CD8-positive, alpha-beta memory T cell (primary cell): ENCODE data around the gene PSEN1. TPM values are rescaled to one million over a fixed set of nuclear protein-coding genes. Genes with fewer than 3 reads are reported as not detected.
A peak's percentile ranks its signal among the peaks of the same experiment; 100 is the strongest.

Experiments
- CTCF ChIA-PET: fragments of 350-600 bp; sonication (Branson Sonifier 250); formaldehyde crosslinking; loops from one replicate; lab custom pipeline; 2021; ENCODE audit warnings: antibody characterized with exemption; lab: Charles Lee
- POLR2A ChIA-PET: fragments of 350-600 bp; sonication (Branson Sonifier 250); formaldehyde crosslinking; loops from one replicate; lab custom pipeline; 2021; ENCODE audit warnings: antibody characterized with exemption; lab: Charles Lee
- DNase-seq, 5 donors: peaks; one replicate each; pipeline versions ENCODE4 v3.0.0 to v3.0.0-alpha.2; 2020 to 2022; ENCODE audit warnings: mixed read lengths in 1 of 5
- H3K27ac ChIP-seq: one replicate; pipeline ENCODE4 v1.7.0; 2013; ENCODE audit warnings: low read depth, mild to moderate bottlenecking, low read length, moderate library complexity
- H3K27me3 ChIP-seq: 2 replicates; pipeline ENCODE4 v1.7.0; 2013; ENCODE audit warnings: low read length, mild to moderate bottlenecking; ENCODE audit not compliant: insufficient read depth, poor library complexity, severe bottlenecking
- H3K36me3 ChIP-seq: 2 replicates; pipeline ENCODE4 v1.7.0; 2013; ENCODE audit warnings: mild to moderate bottlenecking, low read length, moderate library complexity; ENCODE audit not compliant: insufficient read depth
- H3K4me1 ChIP-seq: 2 replicates; pipeline ENCODE4 v1.7.0; 2013; ENCODE audit warnings: mild to moderate bottlenecking, low read length, moderate library complexity; ENCODE audit not compliant: insufficient read depth
- H3K4me3 ChIP-seq: 2 replicates; pipeline ENCODE4 v1.7.0; 2013; ENCODE audit warnings: mild to moderate bottlenecking, low read length
- H3K9me3 ChIP-seq: 2 replicates; pipeline ENCODE4 v1.7.0; 2013; ENCODE audit warnings: mild to moderate bottlenecking, low read length
- H3K27ac Mint-ChIP-seq, 8 donors: one replicate each; pipeline ENCODE4 v1.8.0; 2020 to 2021; ENCODE audit warnings: mixed read lengths in 8 of 8, mild to moderate bottlenecking in 6 of 8, inconsistent platforms in 3 of 8, moderate library complexity in 3 of 8
- H3K27me3 Mint-ChIP-seq, 2 donors: one replicate each; pipeline ENCODE4 v1.8.0; 2020 to 2021; ENCODE audit warnings: mixed read lengths in 2 of 2, mild to moderate bottlenecking in 1 of 2, moderate library complexity in 1 of 2
- H3K36me3 Mint-ChIP-seq, 3 donors: one replicate each; pipeline ENCODE4 v1.8.0; 2020 to 2021; ENCODE audit warnings: mixed read lengths in 3 of 3, inconsistent platforms in 1 of 3, mild to moderate bottlenecking in 1 of 3
- H3K4me1 Mint-ChIP-seq, 3 donors: one replicate each; pipeline ENCODE4 v1.8.0; 2020 to 2021; ENCODE audit warnings: mixed read lengths in 3 of 3, inconsistent platforms in 1 of 3, mild to moderate bottlenecking in 1 of 3
- H3K4me3 Mint-ChIP-seq, 7 donors: one replicate each; pipeline ENCODE4 v1.8.0; 2020 to 2021; ENCODE audit warnings: mixed read lengths in 7 of 7, mild to moderate bottlenecking in 6 of 7, moderate library complexity in 4 of 7, inconsistent platforms in 2 of 7
- H3K9me3 Mint-ChIP-seq, 5 donors: one replicate each; pipeline ENCODE4 v1.8.0; 2020 to 2022; ENCODE audit warnings: mixed read lengths in 5 of 5, mild to moderate bottlenecking in 3 of 5, moderate library complexity in 2 of 5, inconsistent platforms in 1 of 5
- polyA plus RNA-seq: library from polyadenylated mRNA; unstranded; fragments of 300-500 nt; fragmentation: Illumina TruSeq; gene quantifications from one replicate; pipeline ENCODE4 v1.2.3, GENCODE V29; 2021
- total RNA-seq, 2 experiments: library from RNA; stranded (reverse); gene quantifications; one replicate each; pipeline ENCODE4 v1.2.3, GENCODE V29; 2021

Gene PSEN1
- total and polyA plus RNA-seq, 3 experiments from 2014 or later = 29.2 to 34.2 (median 31.7) TPM

- H3K27me3 Mint-ChIP-seq = no peaks in the 10 kb centered on the region
- H3K9me3 ChIP-seq = no peaks in the 10 kb centered on the region
- peaks cover 10 to 19% (median 11%) of the 10 kb centered on the region in 3 donors for H3K4me1 Mint-ChIP-seq
- no peaks in the 10 kb centered on the region for H3K27me3 ChIP-seq
- H3K4me3 Mint-ChIP-seq = no peak overlapping the region
- H3K27ac Mint-ChIP-seq = peak overlapping the region in 5 of 8 donors; percentile 3 to 68 (median 59)
- no peaks in the 10 kb centered on the region for H3K4me1 ChIP-seq
- ChIA-PET CTCF (no interaction called here), POLR2A (no interaction called here)
- H3K4me3 ChIP-seq = no peak overlapping the region
- no peak for DNase-seq
- H3K9me3 Mint-ChIP-seq = no peaks in the 10 kb centered on the region
- H3K27ac ChIP-seq = no peak overlapping the region
- peaks cover 10 to 83% (median 30%) of the 10 kb centered on the region in 3 donors for H3K36me3 Mint-ChIP-seq
- H3K36me3 ChIP-seq = peaks cover 62% of the 10 kb centered on the region
Measured at GRCh38 chr14:73116079-73116665, 20.1 kb upstream of the PSEN1 start.

- no peaks in the 10 kb centered on the region for H3K27me3 ChIP-seq
- H3K27ac ChIP-seq = no peak overlapping the region
- H3K36me3 Mint-ChIP-seq = peaks cover 0 to 61% (median 15%) of the 10 kb centered on the region in 3 donors
- peaks cover 15% of the 10 kb centered on the region for H3K36me3 ChIP-seq
- DNase-seq = no peak
- no peaks in the 10 kb centered on the region for H3K4me1 Mint-ChIP-seq
- H3K9me3 Mint-ChIP-seq = no peaks in the 10 kb centered on the region
- H3K4me3 ChIP-seq = no peak overlapping the region
- H3K27me3 Mint-ChIP-seq = no peaks in the 10 kb centered on the region
- CTCF ChIA-PET = no interaction called here
- POLR2A ChIA-PET = interaction anchor here (0.7 kb wide), 1 partner anchor 665 kb away, joined by 4 read pairs; no protein-coding TSS in a partner anchor
- H3K9me3 ChIP-seq = no peaks in the 10 kb centered on the region
- no peak overlapping the region for H3K4me3 Mint-ChIP-seq
- H3K27ac Mint-ChIP-seq = peak overlapping the region in 2 of 8 donors; percentile 29 to 42
- no peaks in the 10 kb centered on the region for H3K4me1 ChIP-seq
Measured at GRCh38 chr14:73124180-73124894, 12.0 kb upstream of the PSEN1 start.

GRCh38 chr14:73125169-73125588 is 11.1 kb upstream of the PSEN1 start:
- no peak overlapping the region for H3K4me3 ChIP-seq
- H3K36me3 ChIP-seq = peaks cover 8% of the 10 kb centered on the region
- ChIA-PET POLR2A (interaction anchor here (1.3 kb wide), 1 partner anchor 11 kb away, joined by 4 read pairs; the partner anchor contains the start of gene PSEN1), CTCF (no interaction called here)
- H3K27ac ChIP-seq = no peak overlapping the region
- Mint-ChIP-seq H3K4me1 (no peaks in the 10 kb centered on the region), H3K27ac (peak overlapping the region in 2 of 8 donors; percentile 4 to 6), H3K4me3 (no peak overlapping the region), H3K27me3 (no peaks in the 10 kb centered on the region), H3K9me3 (no peaks in the 10 kb centered on the region), H3K36me3 (peaks cover 0 to 52% (median 8%) of the 10 kb centered on the region in 3 donors)
- no peaks in the 10 kb centered on the region for H3K4me1 ChIP-seq
- DNase-seq = no peak
- H3K9me3 ChIP-seq = no peaks in the 10 kb centered on the region
- H3K27me3 ChIP-seq = no peaks in the 10 kb centered on the region

- Histone ChIP-seq H3K9me3 (no peaks in the 10 kb centered on the region), H3K27me3 (no peaks in the 10 kb centered on the region), H3K36me3 (peaks cover 2% of the 10 kb centered on the region), H3K4me3 (no peak overlapping the region), H3K4me1 (no peaks in the 10 kb centered on the region), H3K27ac (no peak overlapping the region)
- peak overlapping the region in 1 of 8 donors; percentile 4 for H3K27ac Mint-ChIP-seq
- H3K4me3 Mint-ChIP-seq = no peak overlapping the region
- POLR2A ChIA-PET = interaction anchor here (1.3 kb wide), 1 partner anchor 10 kb away, joined by 4 read pairs; the partner anchor contains the start of gene PSEN1
- peaks cover 0 to 47% (median 8%) of the 10 kb centered on the region in 3 donors for H3K36me3 Mint-ChIP-seq
- H3K27me3 Mint-ChIP-seq = no peaks in the 10 kb centered on the region
- H3K4me1 Mint-ChIP-seq = no peaks in the 10 kb centered on the region
- CTCF ChIA-PET = no interaction called here
- no peak for DNase-seq
- H3K9me3 Mint-ChIP-seq = no peaks in the 10 kb centered on the region
Measured at GRCh38 chr14:73125746-73126145, 10.6 kb upstream of the PSEN1 start.

GRCh38 chr14:73133795-73134194 is 2.5 kb upstream of the PSEN1 start:
- Histone ChIP-seq H3K36me3 (no peaks in the 10 kb centered on the region), H3K9me3 (no peaks in the 10 kb centered on the region), H3K4me3 (no peak overlapping the region), H3K27ac (no peak overlapping the region), H3K4me1 (peaks cover 10% of the 10 kb centered on the region), H3K27me3 (no peaks in the 10 kb centered on the region)
- Mint-ChIP-seq H3K9me3 (peaks cover 0 to 10% (median 2%) of the 10 kb centered on the region in 5 donors), H3K27me3 (peaks cover 0 to 2% of the 10 kb centered on the region in 2 donors), H3K4me3 (peak overlapping the region in 2 of 7 donors; percentile 72 to 82), H3K36me3 (peaks cover 0 to 11% (median 10%) of the 10 kb centered on the region in 3 donors), H3K27ac (peak overlapping the region in 6 of 8 donors; percentile 41 to 86 (median 71)), H3K4me1 (peaks cover 20 to 26% (median 24%) of the 10 kb centered on the region in 3 donors)
- POLR2A ChIA-PET = interaction anchor here (0.7 kb wide), 1 partner anchor 460 kb away, joined by 6 read pairs; no protein-coding TSS in a partner anchor
- CTCF ChIA-PET = no interaction called here
- no peak for DNase-seq

GRCh38 chr14:73136085-73136386 is 271 bp upstream of the PSEN1 start:
- Histone ChIP-seq H3K27ac (peak overlapping the region; percentile 94), H3K9me3 (no peaks in the 10 kb centered on the region), H3K4me3 (peak overlapping the region; percentile 78), H3K4me1 (peaks cover 10% of the 10 kb centered on the region), H3K27me3 (no peaks in the 10 kb centered on the region), H3K36me3 (no peaks in the 10 kb centered on the region)
- no peak for DNase-seq
- Mint-ChIP-seq H3K27me3 (peaks cover 0 to 2% of the 10 kb centered on the region in 2 donors), H3K27ac (peak overlapping the region; percentile 92 to 99 (median 98)), H3K9me3 (peaks cover 0 to 10% (median 2%) of the 10 kb centered on the region in 5 donors), H3K4me1 (peaks cover 29 to 37% (median 35%) of the 10 kb centered on the region in 3 donors), H3K36me3 (peaks cover 0 to 15% (median 10%) of the 10 kb centered on the region in 3 donors), H3K4me3 (peak overlapping the region; percentile 91 to 97 (median 95))
- ChIA-PET CTCF (no interaction called here), POLR2A (interaction anchor here (0.6 to 1.9 kb wide), 5 partner anchors 10 to 109 kb away, joined by 4 to 28 read pairs (median 4); partner anchors contain the start of genes RBM25 and ZFYVE1)

- CTCF ChIA-PET = no interaction called here
- H3K4me1 ChIP-seq = peaks cover 16% of the 10 kb centered on the region
- Mint-ChIP-seq H3K27me3 (peaks cover 0 to 2% of the 10 kb centered on the region in 2 donors), H3K27ac (peak overlapping the region in 7 of 8 donors; percentile 19 to 71 (median 23)), H3K4me1 (peaks cover 41 to 65% (median 49%) of the 10 kb centered on the region in 3 donors), H3K4me3 (peak overlapping the region in 1 of 7 donors; percentile 60), H3K36me3 (peaks cover 0 to 22% (median 0%) of the 10 kb centered on the region in 3 donors), H3K9me3 (no peaks in the 10 kb centered on the region)
- DNase-seq = no peak
- no peak overlapping the region for H3K4me3 ChIP-seq
- H3K27ac ChIP-seq = no peak overlapping the region
- H3K27me3 ChIP-seq = no peaks in the 10 kb centered on the region
- POLR2A ChIA-PET = no interaction called here
- H3K36me3 ChIP-seq = no peaks in the 10 kb centered on the region
- no peaks in the 10 kb centered on the region for H3K9me3 ChIP-seq
Measured at GRCh38 chr14:73140811-73141323, 4.6 kb downstream of the PSEN1 start.
